Erythroblast (primary cell): Measurements from ENCODE around the gene ADAMTS5.

ENCODE experiments used
- GATA1 ChIP-seq: IDR thresholded peaks from 2 replicates; pipeline ENCODE4 v1.6.1; 2011; ENCODE audit warnings: low read depth, mild to moderate bottlenecking, control low read depth, low read length, moderate library complexity
- POLR2A ChIP-seq: IDR thresholded peaks from 2 replicates; pipeline ENCODE4 v1.6.1; 2011; ENCODE audit warnings: mild to moderate bottlenecking, low read length

GRCh38 chr21:26973226-26973625, 6.3 kb upstream of the ADAMTS5 start:
- TF ChIP-seq POLR2A (no peak), GATA1 (no peak)
